GM23248 (cell line): Measurements from ENCODE around the gene CCND2. TPM values are rescaled to one million over a fixed set of nuclear protein-coding genes. Genes with fewer than 3 reads are reported as not detected.

Source experiments
- DNase-seq: peaks from one replicate; pipeline ENCODE4 v3.0.0-alpha.2; 2015
- H2AFZ ChIP-seq: fragments of 200-600 bp; sonication (generic); 2 replicates; pipeline ENCODE4 v1.6.1; 2016; ENCODE audit warnings: antibody characterized with exemption
- H3F3A ChIP-seq: fragments of 200-600 bp; sonication (generic); 2 replicates; pipeline ENCODE4 v1.6.1; 2016; ENCODE audit warnings: mild to moderate bottlenecking, antibody characterized with exemption, mixed run types; ENCODE audit not compliant: insufficient read depth
- H3K27ac ChIP-seq: fragments of 200-600 bp; sonication (generic); 2 replicates; pipeline ENCODE4 v1.5.1; 2016; ENCODE audit warnings: mild to moderate bottlenecking
- H3K27me3 ChIP-seq: fragments of 200-600 bp; sonication (generic); replicated peaks from 2 replicates; pipeline ENCODE4 v1.6.1; 2016; ENCODE audit warnings: mild to moderate bottlenecking; ENCODE audit not compliant: insufficient read depth
- H3K36me3 ChIP-seq: fragments of 200-600 bp; sonication (generic); 2 replicates; pipeline ENCODE4 v1.6.1; 2016; ENCODE audit warnings: low read depth, mild to moderate bottlenecking
- H3K4me1 ChIP-seq: fragments of 200-600 bp; sonication (generic); 2 replicates; pipeline ENCODE4 v1.6.1; 2016; ENCODE audit warnings: mild to moderate bottlenecking; ENCODE audit not compliant: insufficient read depth
- H3K4me2 ChIP-seq: fragments of 200-600 bp; sonication (generic); one replicate; pipeline ENCODE4 v1.6.1; 2016; ENCODE audit warnings: mild to moderate bottlenecking; ENCODE audit not compliant: unreplicated experiment
- H3K4me3 ChIP-seq: fragments of 200-600 bp; sonication (generic); 2 replicates; pipeline ENCODE4 v1.5.1; 2016; ENCODE audit warnings: mild to moderate bottlenecking
- H3K79me2 ChIP-seq: fragments of 200-600 bp; sonication (generic); 2 replicates; pipeline ENCODE4 v1.6.1; 2016; ENCODE audit warnings: mild to moderate bottlenecking; ENCODE audit not compliant: insufficient read depth
- H3K9ac ChIP-seq: fragments of 200-600 bp; sonication (generic); 2 replicates; pipeline ENCODE4 v1.6.1; 2016; ENCODE audit warnings: mild to moderate bottlenecking
- H3K9me2 ChIP-seq: fragments of 200-600 bp; sonication (generic); 2 replicates; pipeline ENCODE4 v1.6.1; 2016; ENCODE audit warnings: mixed run types, mild to moderate bottlenecking, moderate library complexity; ENCODE audit not compliant: insufficient read depth
- H3K9me3 ChIP-seq: fragments of 200-600 bp; sonication (generic); one replicate; pipeline ENCODE4 v1.6.1; 2017; ENCODE audit warnings: low read depth
- H4K20me1 ChIP-seq: fragments of 200-600 bp; sonication (generic); 2 replicates; pipeline ENCODE4 v1.6.0; 2016; ENCODE audit not compliant: insufficient read depth
- EZH2 ChIP-seq: fragments of 200-600 bp; sonication (generic); IDR thresholded peaks from 2 replicates; pipeline ENCODE4 v1.6.1; 2018; ENCODE audit warnings: antibody characterized with exemption, mild to moderate bottlenecking; ENCODE audit not compliant: insufficient read depth, poor library complexity, severe bottlenecking
- EZH2phosphoT487 ChIP-seq: fragments of 200-600 bp; sonication (generic); IDR thresholded peaks from 2 replicates; pipeline ENCODE4 v1.6.1; 2018; ENCODE audit warnings: antibody characterized with exemption, moderate library complexity, mild to moderate bottlenecking, low read depth; ENCODE audit not compliant: insufficient read depth
- WGBS, 2 experiments: methylation state at CpG; one replicate each; pipeline ENCODE4 v1.1.6; 2015 to 2017; ENCODE audit warnings: low lambda C conversion rate in 2 of 2, low coverage in 1 of 2; ENCODE audit errors: missing lambda C conversion rate in 2 of 2; 5-methylcytosine and 5-hydroxymethylcytosine counted together
- in situ Hi-C: fragments of 300-500 bp; cut with MboI; formaldehyde crosslinking; loops from 2 replicates; pipeline ENCODE4 v1.15.0; 2020
- polyA plus RNA-seq: library from polyadenylated mRNA; unstranded; fragments of >200 nt; fragmentation: Nextera tagmentation; extraction: Ambion mirVana; gene quantifications from 2 replicates; pipeline ENCODE4 v1.2.1, GENCODE V29; 2016
- total RNA-seq: library from RNA; depleted of rRNA; stranded (reverse); fragments of >200 nt; shearing (Covaris generic); gene quantifications from 2 replicates; pipeline ENCODE4 v1.2.3, GENCODE V29; 2014

CCND2 gene
- total and polyA plus RNA-seq, 2 experiments from 2014 or later, result 2.9 to 4.9 TPM

DNA sequence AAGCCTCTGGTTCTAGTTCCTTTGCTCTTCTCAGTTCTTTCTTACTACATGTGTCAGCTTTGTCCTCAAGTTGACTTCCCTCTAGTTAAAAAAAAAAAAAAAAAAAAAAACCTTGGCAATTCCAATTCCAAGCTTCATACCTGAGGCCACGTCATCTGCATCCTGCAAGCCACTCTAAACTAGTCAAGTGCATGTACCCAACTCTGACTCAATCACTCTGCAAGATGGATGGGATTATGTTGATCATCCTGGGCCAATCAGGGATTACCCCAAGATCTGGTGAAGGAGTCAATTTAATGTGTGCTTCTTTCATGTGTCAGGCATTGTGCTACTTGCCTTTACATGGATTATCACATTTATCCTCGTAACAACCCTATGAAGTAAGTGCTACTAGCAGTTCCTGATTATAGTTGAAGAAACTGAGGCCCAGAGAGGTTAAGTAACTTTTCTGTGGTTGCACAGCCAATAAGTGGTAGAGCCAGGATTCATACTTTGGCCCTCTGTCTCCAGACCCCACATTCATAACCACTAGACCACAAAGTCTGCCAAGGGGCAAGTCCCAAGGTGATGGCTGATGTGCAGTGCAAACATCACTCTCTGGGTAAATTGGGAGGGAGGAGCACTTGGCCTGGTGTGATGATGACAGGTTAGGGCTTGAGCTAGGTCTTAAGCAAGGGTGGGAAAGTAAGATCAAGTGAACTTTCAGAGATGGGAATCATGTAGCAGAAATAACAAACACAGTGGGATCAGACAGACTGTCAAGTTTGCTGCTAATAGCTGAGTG, 17.3 kb upstream of the CCND2 start:
- Histone ChIP-seq H3K27ac (no peak overlapping the region), H4K20me1 (no peaks in the 10 kb centered on the region), H2AFZ (no peak overlapping the region), H3K36me3 (no peaks in the 10 kb centered on the region), H3K9ac (no peak overlapping the region), H3K9me2 (no peaks in the 10 kb centered on the region), H3K4me2 (no peak overlapping the region), H3K4me3 (no peak overlapping the region), H3K27me3 (peaks cover 10% of the 10 kb centered on the region; the same call in 1 of the 2 replicates), H3F3A (no peaks in the 10 kb centered on the region), H3K4me1 (no peaks in the 10 kb centered on the region), H3K79me2 (no peaks in the 10 kb centered on the region), H3K9me3 (no peaks in the 10 kb centered on the region)
- DNase-seq, result no peak
- in situ Hi-C loops, result no loop called here
- TF ChIP-seq EZH2 (no peak), EZH2phosphoT487 (no peak)
- 7 to 14% methylated on average over 2 of the region's 2 CpGs for WGBS, 2 experiments

DNA sequence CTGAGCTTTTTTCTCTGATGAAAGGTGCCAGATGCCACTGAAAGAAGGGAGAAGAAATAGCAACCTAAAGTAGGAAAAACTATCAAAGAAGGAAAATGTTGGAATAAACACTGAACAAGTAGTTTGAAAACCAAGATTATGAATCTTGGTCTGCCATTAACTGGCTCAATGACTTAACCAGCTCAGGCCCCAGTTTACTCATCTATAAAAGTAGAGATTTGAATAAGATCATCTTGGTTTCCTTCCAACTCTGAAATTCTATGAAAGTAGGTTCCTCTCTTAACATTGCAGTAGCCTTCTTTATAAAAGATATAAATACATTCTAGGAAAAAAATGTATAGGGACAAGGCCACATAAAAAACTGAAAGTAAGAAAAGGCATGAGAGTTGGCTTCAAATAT, 16.1 kb upstream of the CCND2 start:
- Histone ChIP-seq H3K4me3 (no peak overlapping the region), H3K4me2 (no peak overlapping the region), H4K20me1 (no peaks in the 10 kb centered on the region), H3F3A (no peaks in the 10 kb centered on the region), H3K9me3 (no peaks in the 10 kb centered on the region), H3K4me1 (no peaks in the 10 kb centered on the region), H3K36me3 (no peaks in the 10 kb centered on the region), H3K27ac (no peak overlapping the region), H2AFZ (no peak overlapping the region), H3K79me2 (no peaks in the 10 kb centered on the region), H3K9me2 (no peaks in the 10 kb centered on the region), H3K9ac (no peak overlapping the region), H3K27me3 (peaks cover 21% of the 10 kb centered on the region; the same call in 1 of the 2 replicates)
- in situ Hi-C loops, result no loop called here
- DNase-seq, result no peak
- TF ChIP-seq EZH2, result no peak
- TF ChIP-seq EZH2phosphoT487, result no peak

DNA sequence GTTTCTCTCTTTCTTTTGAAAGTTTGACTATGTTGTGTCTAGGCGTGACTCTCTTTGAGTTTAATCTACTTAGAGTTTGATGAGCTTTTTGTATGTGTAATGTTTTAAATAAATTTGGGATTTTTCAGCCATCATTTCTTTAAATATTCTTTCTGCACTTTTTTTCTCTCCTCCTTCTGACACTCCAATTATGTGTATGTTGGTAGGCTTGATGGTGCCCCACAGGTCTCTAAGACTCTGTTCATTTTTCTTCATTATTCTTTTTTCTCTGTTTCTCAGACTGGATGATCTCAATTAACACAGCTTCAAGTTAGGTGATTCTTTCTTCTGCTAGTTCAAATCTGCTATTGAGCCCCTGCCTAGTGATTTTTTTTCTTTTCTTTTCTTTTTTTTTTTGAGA, 14.5 kb upstream of the CCND2 start:
- no peaks in the 10 kb centered on the region for H4K20me1 ChIP-seq
- no peak for DNase-seq
- no peak overlapping the region for H3K4me2 ChIP-seq
- H3K4me1 ChIP-seq, result no peaks in the 10 kb centered on the region
- no peak overlapping the region for H2AFZ ChIP-seq
- no peak overlapping the region for H3K4me3 ChIP-seq
- no peaks in the 10 kb centered on the region for H3K9me2 ChIP-seq
- no peak overlapping the region for H3K9ac ChIP-seq
- in situ Hi-C loops, result no loop called here
- no peaks in the 10 kb centered on the region for H3K9me3 ChIP-seq
- peaks cover 36% of the 10 kb centered on the region; the same call in 1 of the 2 replicates for H3K27me3 ChIP-seq
- H3K79me2 ChIP-seq, result no peaks in the 10 kb centered on the region
- H3F3A ChIP-seq, result no peaks in the 10 kb centered on the region
- 14 to 16% methylated on average over 1 of the region's 1 CpG for WGBS, 2 experiments
- H3K36me3 ChIP-seq, result no peaks in the 10 kb centered on the region
- H3K27ac ChIP-seq, result no peak overlapping the region
- no peak for TF ChIP-seq EZH2
- TF ChIP-seq EZH2phosphoT487, result no peak

DNA sequence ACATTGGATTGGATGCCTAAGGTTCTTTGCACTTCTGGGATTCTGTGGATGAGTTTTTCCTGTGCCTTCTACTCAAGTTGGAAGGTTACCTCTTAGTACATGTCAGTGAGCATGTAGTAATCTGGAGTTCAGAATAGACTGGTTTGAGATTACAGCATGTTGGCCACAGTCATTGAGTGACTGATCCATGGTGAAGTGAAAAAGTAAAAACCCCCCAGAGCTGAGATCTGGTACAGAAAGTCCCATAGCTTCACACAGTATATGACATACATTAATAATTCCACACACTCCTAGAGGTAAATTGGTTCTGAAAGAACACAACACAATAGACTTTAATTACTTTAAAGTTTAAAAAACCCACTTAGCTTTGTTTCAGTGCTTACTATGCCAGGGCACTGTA, 11.9 kb upstream of the CCND2 start:
- Histone ChIP-seq H4K20me1 (no peaks in the 10 kb centered on the region), H3K9me2 (no peaks in the 10 kb centered on the region), H3F3A (no peaks in the 10 kb centered on the region), H3K79me2 (no peaks in the 10 kb centered on the region), H2AFZ (no peak overlapping the region), H3K27ac (no peak overlapping the region), H3K9me3 (no peaks in the 10 kb centered on the region), H3K4me3 (no peak overlapping the region), H3K4me2 (no peak overlapping the region), H3K4me1 (no peaks in the 10 kb centered on the region), H3K9ac (no peak overlapping the region), H3K27me3 (peaks cover 61% of the 10 kb centered on the region), H3K36me3 (no peaks in the 10 kb centered on the region)
- DNase-seq, result no peak
- TF ChIP-seq EZH2, result no peak
- no peak for TF ChIP-seq EZH2phosphoT487
- in situ Hi-C loops, result no loop called here

DNA sequence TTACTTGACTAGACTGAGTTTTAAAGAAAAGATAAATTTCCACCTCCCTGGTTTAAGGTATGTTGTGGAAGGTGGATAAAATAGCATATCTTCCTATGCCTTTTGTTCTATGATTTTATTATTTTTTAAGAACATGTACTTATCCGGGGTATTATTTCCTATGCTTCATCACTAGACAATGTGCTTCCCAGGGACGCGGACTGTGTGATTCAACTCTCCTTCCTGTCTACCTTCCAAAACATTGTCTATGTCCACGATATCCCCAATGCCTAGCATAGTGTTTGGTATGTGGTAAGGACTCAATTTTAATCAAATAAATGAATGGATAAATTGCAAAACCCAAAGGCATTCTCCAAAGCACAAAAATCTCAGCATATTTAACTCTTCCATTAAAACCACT, 8.3 kb upstream of the CCND2 start:
- 42 to 47% methylated on average over 4 of the region's 4 CpGs for WGBS, 2 experiments
- Histone ChIP-seq H3K36me3 (no peaks in the 10 kb centered on the region), H4K20me1 (no peaks in the 10 kb centered on the region), H3K9me3 (no peaks in the 10 kb centered on the region), H3K9me2 (no peaks in the 10 kb centered on the region), H3K9ac (no peak overlapping the region), H2AFZ (no peak overlapping the region), H3K4me2 (no peak overlapping the region), H3K4me1 (no peaks in the 10 kb centered on the region), H3F3A (no peaks in the 10 kb centered on the region), H3K27me3 (peaks cover 78% of the 10 kb centered on the region), H3K27ac (no peak overlapping the region), H3K4me3 (no peak overlapping the region), H3K79me2 (no peaks in the 10 kb centered on the region)
- in situ Hi-C loops, result no loop called here
- no peak for DNase-seq
- TF ChIP-seq EZH2 (no peak), EZH2phosphoT487 (no peak)
